ENCODE results near the gene IKBKE.

- TF ChIP-seq GATA2 (IDR thresholded peaks at IDR 0.05; ENCODE audit: low read depth, low read length) (no peak), GATA3 (IDR thresholded peaks at IDR 0.05; ENCODE audit: low read depth, low read length) (no peak)
These were observed 42.0 kb downstream of the IKBKE start for GRCh38 chr1:206512058-206512850.
